BJ (cell line): ENCODE data around the gene RUSC1. TPM values are rescaled to one million over a fixed set of nuclear protein-coding genes. Genes with fewer than 3 reads are reported as not detected.
"Not testable (repeated sequence)": the region's sequence is repeated elsewhere in the genome, so short reads cannot be mapped to it uniquely, and the experiment has no call there.

Experiments
- CTCF ChIA-PET: fragments of 350-600 bp; formaldehyde crosslinking; extraction: SDS; loops from one replicate; lab custom pipeline; 2021; ENCODE audit warnings: antibody characterized with exemption, inconsistent platforms; lab: Yijun Ruan, JAX
- POLR2A ChIA-PET: fragments of 300-600 bp; sonication (Branson Sonifier 250); formaldehyde crosslinking; extraction: SDS; loops from one replicate; lab custom pipeline; 2021; ENCODE audit warnings: antibody characterized with exemption; lab: Charles Lee
- DNase-seq: peaks from one replicate; pipeline ENCODE4 v3.0.0-alpha.2; 2011; ENCODE audit warnings: low read depth
- H3K27me3 ChIP-seq: 2 replicates; pipeline ENCODE4 v1.6.0; 2011; ENCODE audit warnings: low read length; ENCODE audit not compliant: control insufficient read depth, insufficient read depth
- H3K36me3 ChIP-seq: 2 replicates; pipeline ENCODE4 v1.5.1; 2011; ENCODE audit warnings: low read length; ENCODE audit not compliant: control insufficient read depth, insufficient read depth
- H3K4me3 ChIP-seq: 2 replicates; pipeline ENCODE4 v1.5.1; 2011; ENCODE audit warnings: low read depth, mild to moderate bottlenecking, control low read depth, low read length
- polyA plus RNA-seq: library from polyadenylated mRNA; depleted of rRNA; stranded (reverse); fragments of >200 nt; gene quantifications from 2 replicates; pipeline ENCODE4 v1.2.3, GENCODE V29; 2011
- TF ChIP-seq, protein P1 (sequence below): IDR thresholded peaks from 2 replicates; pipeline ENCODE4 v1.5.1; 2011; ENCODE audit warnings: low read depth, mild to moderate bottlenecking, control low read depth, inconsistent platforms, low read length, moderate library complexity; ENCODE audit not compliant: insufficient read depth

The RUSC1 gene
- polyA plus RNA-seq, 1 experiment, result 34.1 TPM

DNA sequence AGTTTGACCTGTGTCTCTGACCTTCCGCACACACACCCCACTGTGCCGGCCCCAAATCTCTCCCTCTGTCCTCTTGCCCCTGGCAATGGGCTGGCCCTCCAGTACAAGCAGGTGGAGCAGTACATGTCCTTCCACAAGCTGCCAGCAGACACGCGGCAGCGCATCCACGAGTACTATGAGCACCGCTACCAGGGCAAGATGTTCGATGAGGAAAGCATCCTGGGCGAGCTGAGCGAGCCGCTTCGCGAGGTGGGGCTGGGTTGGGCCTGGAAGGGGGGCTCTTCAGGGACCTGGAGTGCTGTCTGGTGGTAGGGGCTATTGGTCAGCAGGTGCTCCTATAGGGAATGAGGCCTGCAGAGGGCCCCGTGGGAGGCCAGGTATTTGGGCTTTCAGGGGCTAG is 35.6 kb upstream of the RUSC1 start:
- ChIA-PET POLR2A (no interaction called here), CTCF (interaction anchor here (0.6 kb wide), 1 partner anchor 1125 kb away, joined by 3 read pairs; no protein-coding TSS in a partner anchor)
- DNase-seq, result no peak
- H3K27me3 ChIP-seq, result no peaks in the 10 kb centered on the region
- H3K36me3 ChIP-seq, result no peaks in the 10 kb centered on the region; the same call in 1 of the 2 replicates
- no peak overlapping the region for H3K4me3 ChIP-seq
- TF ChIP-seq, protein P1, sequence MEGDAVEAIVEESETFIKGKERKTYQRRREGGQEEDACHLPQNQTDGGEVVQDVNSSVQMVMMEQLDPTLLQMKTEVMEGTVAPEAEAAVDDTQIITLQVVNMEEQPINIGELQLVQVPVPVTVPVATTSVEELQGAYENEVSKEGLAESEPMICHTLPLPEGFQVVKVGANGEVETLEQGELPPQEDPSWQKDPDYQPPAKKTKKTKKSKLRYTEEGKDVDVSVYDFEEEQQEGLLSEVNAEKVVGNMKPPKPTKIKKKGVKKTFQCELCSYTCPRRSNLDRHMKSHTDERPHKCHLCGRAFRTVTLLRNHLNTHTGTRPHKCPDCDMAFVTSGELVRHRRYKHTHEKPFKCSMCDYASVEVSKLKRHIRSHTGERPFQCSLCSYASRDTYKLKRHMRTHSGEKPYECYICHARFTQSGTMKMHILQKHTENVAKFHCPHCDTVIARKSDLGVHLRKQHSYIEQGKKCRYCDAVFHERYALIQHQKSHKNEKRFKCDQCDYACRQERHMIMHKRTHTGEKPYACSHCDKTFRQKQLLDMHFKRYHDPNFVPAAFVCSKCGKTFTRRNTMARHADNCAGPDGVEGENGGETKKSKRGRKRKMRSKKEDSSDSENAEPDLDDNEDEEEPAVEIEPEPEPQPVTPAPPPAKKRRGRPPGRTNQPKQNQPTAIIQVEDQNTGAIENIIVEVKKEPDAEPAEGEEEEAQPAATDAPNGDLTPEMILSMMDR, result no peak

DNA sequence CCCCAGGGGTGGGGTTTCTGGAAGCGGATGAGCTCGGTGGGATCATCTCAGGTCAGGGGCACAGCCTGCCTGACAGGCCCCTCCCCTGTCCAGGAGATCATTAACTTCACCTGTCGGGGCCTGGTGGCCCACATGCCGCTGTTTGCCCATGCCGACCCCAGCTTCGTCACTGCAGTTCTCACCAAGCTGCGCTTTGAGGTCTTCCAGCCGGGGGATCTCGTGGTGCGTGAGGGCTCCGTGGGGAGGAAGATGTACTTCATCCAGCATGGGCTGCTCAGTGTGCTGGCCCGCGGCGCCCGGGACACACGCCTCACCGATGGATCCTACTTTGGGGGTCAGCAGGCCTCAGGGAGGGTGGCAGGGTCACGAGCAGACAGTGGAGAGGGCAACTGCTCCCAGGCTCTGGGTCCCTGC is 35.1 kb upstream of the RUSC1 start:
- no peaks in the 10 kb centered on the region for H3K27me3 ChIP-seq
- DNase-seq, result no peak
- no peak overlapping the region for H3K4me3 ChIP-seq
- ChIA-PET CTCF (interaction anchor here (0.6 to 1.5 kb wide), 2 partner anchors 35 to 1125 kb away, joined by 3 to 4 read pairs; no protein-coding TSS in a partner anchor), POLR2A (no interaction called here)
- no peaks in the 10 kb centered on the region; the same call in 1 of the 2 replicates for H3K36me3 ChIP-seq
- TF ChIP-seq, protein P1, result no peak

DNA sequence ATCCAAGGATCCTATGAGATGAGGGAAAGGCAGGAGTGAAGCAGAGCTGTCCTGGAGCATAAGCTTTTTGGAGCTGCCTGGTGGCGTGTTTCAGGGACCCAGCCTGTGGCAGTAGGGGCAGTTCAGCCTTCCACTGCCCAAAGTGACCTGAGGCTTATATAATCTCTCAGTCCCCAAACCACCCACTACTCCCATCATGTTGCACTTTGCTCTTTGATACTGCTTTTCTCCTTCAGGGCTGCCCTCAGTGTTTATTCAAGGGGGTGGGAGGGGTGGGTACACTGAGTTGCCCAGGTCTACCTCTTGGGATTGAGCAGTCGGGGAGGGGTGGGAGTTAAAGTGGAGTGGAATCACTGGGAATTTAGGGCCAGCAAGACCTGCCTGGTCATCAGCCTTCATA is 34.1 kb upstream of the RUSC1 start:
- H3K36me3 ChIP-seq, result no peaks in the 10 kb centered on the region; the same call in 1 of the 2 replicates
- TF ChIP-seq, protein P1, result no peak
- DNase-seq, result no peak
- H3K27me3 ChIP-seq, result peaks cover 2% of the 10 kb centered on the region; the same call in 1 of the 2 replicates
- POLR2A ChIA-PET, result no interaction called here
- CTCF ChIA-PET, result interaction anchor here (0.6 to 1.5 kb wide), 2 partner anchors 29 to 36 kb away, joined by 3 to 4 read pairs; no protein-coding TSS in a partner anchor
- H3K4me3 ChIP-seq, result no peak overlapping the region

DNA sequence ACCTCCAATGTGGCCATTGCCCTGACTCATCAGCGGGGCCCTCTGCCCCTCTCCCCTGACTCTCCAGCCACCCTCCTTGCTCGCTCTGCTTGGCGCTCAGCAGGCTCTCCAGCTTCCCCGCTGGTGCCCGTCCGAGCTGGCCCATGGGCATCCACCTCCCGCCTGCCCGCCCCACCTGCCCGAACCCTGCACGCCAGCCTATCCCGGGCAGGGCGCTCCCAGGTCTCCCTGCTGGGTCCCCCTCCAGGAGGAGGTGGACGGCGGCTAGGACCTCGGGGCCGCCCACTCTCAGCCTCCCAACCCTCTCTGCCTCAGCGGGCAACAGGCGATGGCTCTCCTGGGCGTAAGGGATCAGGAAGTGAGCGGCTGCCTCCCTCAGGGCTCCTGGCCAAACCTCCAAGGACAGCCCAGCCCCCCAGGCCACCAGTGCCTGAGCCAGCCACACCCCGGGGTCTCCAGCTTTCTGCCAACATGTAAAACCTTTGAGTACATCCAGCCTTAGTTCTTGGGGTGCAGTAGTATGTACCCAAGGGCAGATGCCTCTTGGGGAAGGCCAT is 32.6 kb upstream of the RUSC1 start:
- no peak for DNase-seq
- CTCF ChIA-PET, result no interaction called here
- TF ChIP-seq, protein P1, result no peak
- Histone ChIP-seq H3K27me3 (peaks cover 5% of the 10 kb centered on the region; the same call in 1 of the 2 replicates), H3K4me3 (no peak overlapping the region), H3K36me3 (no peaks in the 10 kb centered on the region)
- POLR2A ChIA-PET, result no interaction called here

DNA sequence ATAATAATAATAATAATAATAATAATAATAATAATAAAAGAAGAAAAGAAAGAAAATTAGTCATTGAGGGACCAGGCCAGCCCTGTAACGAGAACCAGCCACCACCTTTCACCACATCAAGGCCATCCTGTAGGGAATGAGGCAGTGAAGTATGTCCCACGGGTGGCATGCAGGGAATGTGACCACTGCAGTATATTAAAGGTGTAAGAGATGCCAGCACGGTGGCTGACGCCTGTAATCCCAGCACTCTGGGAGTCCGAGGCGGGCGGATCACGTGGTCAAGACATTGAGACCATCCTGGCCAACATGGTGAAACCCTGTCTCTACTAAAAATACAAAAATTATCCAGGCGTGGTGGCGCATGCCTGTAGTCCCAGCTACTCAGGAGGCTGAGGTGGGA is 29.7 kb upstream of the RUSC1 start:
- POLR2A ChIA-PET, CTCF ChIA-PET, DNase-seq, H3K36me3 ChIP-seq, H3K4me3 ChIP-seq: not testable (repeated sequence)
- peaks cover 27% of the 10 kb centered on the region for H3K27me3 ChIP-seq
